NB4 (cell line): ENCODE results near the gene ADAM8.

Experiments used
- CTCF ChIP-seq: IDR thresholded peaks from one replicate; pipeline ENCODE4 v1.5.1; 2012; ENCODE audit warnings: low read depth, low read length
- POLR2A ChIP-seq: IDR thresholded peaks from 2 replicates; pipeline ENCODE4 v1.6.1; 2011; ENCODE audit warnings: mild to moderate bottlenecking; ENCODE audit not compliant: insufficient read length; ENCODE audit errors: extremely low read depth

- no peak for TF ChIP-seq CTCF
- TF ChIP-seq POLR2A: no peak
These were observed 5.1 kb upstream of the ADAM8 start for GRCh38 chr10:133281628-133282372.
